Measurements from ENCODE around the gene NEXMIF. TPM values are rescaled to one million over a fixed set of nuclear protein-coding genes. Genes with fewer than 3 reads are reported as not detected.

NEXMIF gene
- total RNA-seq, 1 experiment from 2014 or later = not detected

Small RNA genes within 50 kb of the gene (small RNA-seq; reads per million reads assigned to genes)
- not detected for gene AL139395.1

Other genes with a start within 250 kb of the NEXMIF start
- 59.3 and 65.3 TPM in 2 replicates for gene ABCB7, start 230.8 kb upstream of the NEXMIF start, total RNA-seq (2014; rRNA removed; shearing (Covaris generic); ENCODE audit: low replicate concordance)

Data from Karpas-422 (cell line).